ENCODE measurements around the gene KIAA0825.
"Not testable (repeated sequence)": the region's sequence is repeated elsewhere in the genome, so short reads cannot be mapped to it uniquely, and the experiment has no call there.

Gene KIAA0825

GRCh38 chr5:94240134-94240533 lies 378.3 kb downstream of the KIAA0825 start:
- DNase-seq: no peak

- no peak for DNase-seq
Measured at GRCh38 chr5:94239266-94239665, 379.1 kb downstream of the KIAA0825 start.

DNA sequence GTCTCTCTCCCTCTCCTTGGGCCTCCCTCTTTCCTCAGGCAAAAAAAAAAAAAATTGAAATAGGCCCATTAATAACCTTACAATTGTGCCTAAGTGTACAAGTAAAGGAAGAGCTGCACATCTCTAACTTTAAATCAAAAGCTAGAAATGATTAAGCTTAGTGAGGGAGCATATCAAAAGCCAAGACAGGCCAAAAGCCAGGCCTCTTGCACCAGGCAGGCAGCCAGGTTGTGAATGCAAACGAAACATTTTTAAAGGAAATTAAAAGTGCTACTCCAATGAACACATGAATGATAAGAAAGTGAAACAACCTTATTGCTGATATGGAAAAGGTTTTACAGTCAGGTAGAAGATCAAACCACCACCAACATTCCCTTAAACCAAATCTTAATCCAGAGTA lies 383.4 kb downstream of the KIAA0825 start:
- DNase-seq: no peak

GRCh38 chr5:94228791-94229190 lies 389.6 kb downstream of the KIAA0825 start:
- no peak for DNase-seq

DNA sequence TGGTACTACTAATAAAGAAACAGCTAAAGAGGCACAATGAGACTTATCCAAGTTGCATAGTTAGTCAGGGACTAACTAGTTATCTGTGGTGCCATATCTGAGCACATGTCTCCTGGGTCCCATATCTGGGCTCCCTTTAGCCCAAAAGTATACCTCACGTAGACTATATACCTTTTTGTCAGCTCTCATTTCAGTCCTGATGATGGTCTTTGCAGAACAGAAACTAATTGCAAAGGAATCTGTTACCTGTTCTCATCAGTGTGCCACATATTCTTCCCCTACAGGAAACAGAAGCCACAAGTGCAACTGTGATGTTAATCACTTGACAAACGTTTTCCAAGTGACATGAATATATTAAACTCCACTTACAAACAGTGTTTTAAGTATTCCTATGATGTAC lies 395.2 kb downstream of the KIAA0825 start:
- no peak for DNase-seq

DNA sequence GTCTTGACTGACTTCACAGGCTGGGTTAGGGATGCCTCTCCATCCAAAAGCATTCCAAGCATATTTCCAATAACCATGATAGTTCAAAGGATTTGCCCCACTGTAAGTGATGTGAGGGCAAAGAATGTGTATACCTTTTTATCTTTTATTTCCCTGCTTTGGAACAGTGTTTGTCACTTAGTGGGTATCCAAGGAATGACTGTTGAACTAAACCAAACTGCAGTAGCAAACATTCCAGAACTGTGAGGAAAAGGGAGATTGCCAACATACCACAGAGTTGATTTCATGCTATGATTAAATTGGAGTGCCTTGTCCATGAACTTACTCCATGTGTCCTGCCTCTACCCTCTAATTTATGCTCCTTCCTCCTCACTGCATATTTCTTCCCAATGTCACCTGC lies 400.0 kb downstream of the KIAA0825 start:
- no peak for DNase-seq

DNA sequence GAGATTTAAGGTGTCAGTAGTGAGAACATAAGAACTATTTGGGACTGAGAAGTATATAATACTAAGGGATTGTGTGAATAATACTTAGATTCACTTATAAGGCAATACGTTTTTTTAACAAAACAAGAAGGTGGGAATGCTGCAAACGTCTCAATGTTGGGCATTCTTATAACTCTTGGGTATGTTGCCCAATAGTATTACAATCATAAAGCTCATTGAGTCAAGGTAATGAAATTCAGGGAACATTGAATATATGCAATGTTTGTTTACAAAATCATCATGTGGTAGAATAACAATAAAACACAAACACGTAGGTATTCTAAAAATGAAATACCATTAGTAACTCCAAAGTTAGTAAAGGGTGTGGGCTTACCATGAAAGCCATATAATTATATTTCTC lies 400.7 kb downstream of the KIAA0825 start:
- DNase-seq: no peak

DNA sequence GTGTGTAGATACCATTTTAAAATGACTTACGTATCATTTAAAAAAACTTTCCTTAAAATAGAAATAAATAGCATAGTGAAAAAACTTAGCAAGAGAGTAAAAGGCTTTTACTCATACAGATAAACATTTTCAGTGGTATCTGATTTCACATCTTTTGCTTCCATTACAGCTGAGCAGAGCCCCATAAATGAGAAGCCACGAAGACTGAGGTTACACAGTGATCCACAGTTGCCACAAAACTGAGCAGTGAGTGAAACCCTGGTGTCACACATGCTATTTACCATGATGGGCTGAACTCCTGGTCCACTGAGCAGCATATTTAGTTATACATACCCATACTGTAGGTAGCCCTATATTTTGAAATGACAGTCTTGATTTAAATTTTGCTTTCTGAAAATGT lies 401.2 kb downstream of the KIAA0825 start:
- DNase-seq: no peak

GRCh38 chr5:94212476-94212875 lies 405.9 kb downstream of the KIAA0825 start:
- DNase-seq: no peak

DNA sequence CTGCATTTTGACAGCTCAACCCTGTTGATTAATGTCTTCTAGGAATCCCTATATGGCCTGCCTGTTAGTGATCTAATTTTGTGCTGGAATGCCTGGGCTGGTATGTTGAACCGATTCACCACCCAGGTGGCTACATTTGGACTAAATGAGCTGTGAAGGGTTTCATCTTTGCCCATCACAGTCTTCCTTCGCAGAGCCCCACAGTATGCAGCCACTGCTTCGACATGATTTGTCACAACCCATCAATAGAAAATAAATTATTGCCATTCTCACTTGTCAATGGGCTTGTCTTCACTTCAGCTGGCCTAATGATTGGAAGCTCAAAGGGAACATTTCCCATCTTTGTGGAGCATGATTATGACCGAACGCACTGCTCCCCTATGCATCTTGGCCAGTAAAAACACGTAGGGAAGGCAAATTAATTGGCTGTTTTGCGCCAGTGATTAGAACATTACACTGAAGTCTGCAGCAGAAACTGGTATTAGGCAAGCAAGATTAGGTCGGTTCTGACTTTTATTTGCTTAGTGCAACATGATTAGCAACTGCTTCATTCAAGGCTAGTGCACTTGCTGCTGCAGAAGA lies 408.5 kb downstream of the KIAA0825 start:
- DNase-seq: no peak

DNA sequence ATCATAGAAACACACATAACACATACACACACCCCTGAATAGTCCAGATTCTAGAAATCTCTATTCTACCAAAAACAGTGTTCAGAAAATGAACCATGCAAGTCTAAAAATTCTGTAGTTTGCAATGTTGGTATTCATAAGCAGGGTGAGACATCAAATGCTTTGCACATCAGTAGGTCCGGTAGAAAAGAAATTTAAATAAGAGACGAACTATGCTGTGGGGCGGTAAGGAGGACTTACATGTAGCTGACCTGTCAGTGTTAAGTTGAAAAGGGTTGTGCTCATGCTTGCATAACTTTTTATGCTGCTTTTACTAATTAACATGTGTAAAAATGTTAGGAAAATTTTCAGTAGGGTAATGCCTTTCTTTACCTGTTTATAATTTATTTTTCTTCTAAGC lies 409.1 kb downstream of the KIAA0825 start:
- DNase-seq: no peak

DNA sequence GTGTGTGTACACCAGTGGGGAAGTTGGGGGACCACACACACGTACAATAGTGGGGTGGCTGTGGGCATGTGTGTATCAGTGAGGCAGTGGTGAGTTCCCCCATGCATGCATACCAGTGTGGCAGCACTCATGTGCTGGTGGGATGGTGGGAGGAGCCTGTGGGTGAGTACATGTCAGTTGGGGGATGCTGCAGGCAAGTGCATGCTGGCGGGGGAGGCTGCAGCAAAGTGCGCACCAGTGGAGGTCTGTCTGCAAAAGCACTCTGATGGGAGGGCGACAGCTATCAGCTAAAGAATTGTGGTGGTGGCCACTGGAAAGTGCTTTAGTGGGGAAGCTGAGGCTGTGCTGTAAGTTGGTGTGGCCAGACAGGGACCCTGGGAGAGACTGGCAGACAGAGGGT lies 418.8 kb downstream of the KIAA0825 start:
- no peak for DNase-seq

- DNase-seq: no peak
Measured at GRCh38 chr5:94197970-94198369, 420.4 kb downstream of the KIAA0825 start.

GRCh38 chr5:94196953-94197352 lies 421.5 kb downstream of the KIAA0825 start:
- DNase-seq: no peak

DNA sequence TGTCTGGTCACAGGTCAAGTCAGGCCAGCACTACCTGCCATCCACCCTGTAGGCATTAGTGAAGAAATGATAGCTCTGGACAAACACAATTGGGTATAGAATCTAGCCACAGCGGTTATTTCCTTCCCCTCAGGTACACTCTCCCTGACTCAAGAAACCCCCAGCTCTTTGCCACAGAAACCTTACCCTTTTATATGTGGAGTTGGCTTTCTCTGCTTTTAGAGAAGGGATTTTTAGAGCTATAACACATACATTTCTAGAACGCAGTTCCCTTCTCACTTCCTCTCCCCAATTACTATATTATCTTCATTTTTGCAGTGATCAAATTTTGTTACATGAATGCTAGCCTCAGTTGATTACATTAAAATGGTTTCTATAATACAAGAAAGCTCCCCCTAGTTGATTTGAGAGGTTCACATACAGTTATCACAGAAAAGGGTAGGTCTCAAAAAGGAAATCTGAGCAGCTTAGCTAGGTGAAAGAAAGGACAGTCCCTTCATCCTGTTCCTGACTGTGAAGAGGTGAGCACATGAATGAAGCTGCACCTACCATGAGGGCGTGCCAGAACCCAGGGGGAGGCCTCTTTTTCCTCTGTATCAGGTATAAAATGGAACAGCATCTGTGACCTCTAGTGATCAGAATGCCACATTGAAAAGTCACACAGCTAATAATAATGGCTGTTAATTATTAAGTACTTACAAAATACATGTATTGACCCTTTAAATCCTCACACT lies 425.6 kb downstream of the KIAA0825 start:
- DNase-seq: no peak

- DNase-seq: no peak
Measured at GRCh38 chr5:94191604-94192003, 426.8 kb downstream of the KIAA0825 start.

GRCh38 chr5:94188725-94189124 lies 429.7 kb downstream of the KIAA0825 start:
- DNase-seq: no peak

GRCh38 chr5:94184870-94185269 lies 433.5 kb downstream of the KIAA0825 start:
- no peak for DNase-seq

GRCh38 chr5:94181895-94182294 lies 436.5 kb downstream of the KIAA0825 start:
- DNase-seq: no peak

GRCh38 chr5:94180761-94181160 lies 437.6 kb downstream of the KIAA0825 start:
- no peak for DNase-seq

DNA sequence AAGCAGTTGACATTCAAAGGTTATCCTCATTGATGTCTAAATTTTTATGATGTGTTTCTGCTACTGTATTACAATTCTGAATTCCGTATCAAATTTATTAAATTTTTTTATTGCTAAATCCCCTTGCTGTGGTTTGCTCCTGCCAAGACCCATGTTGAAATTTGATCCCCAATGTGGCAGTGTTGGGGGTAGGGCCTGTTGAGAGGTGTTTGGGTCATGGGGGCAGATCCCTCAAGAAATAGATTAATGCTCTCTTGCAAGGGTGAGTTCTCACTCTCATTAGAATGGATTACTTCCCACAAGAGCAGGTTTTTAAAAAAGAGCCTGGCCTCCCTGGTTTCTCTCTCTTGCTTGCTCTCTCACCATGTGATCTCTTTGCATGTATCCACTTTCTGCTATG lies 442.5 kb downstream of the KIAA0825 start:
- DNase-seq: no peak

DNA sequence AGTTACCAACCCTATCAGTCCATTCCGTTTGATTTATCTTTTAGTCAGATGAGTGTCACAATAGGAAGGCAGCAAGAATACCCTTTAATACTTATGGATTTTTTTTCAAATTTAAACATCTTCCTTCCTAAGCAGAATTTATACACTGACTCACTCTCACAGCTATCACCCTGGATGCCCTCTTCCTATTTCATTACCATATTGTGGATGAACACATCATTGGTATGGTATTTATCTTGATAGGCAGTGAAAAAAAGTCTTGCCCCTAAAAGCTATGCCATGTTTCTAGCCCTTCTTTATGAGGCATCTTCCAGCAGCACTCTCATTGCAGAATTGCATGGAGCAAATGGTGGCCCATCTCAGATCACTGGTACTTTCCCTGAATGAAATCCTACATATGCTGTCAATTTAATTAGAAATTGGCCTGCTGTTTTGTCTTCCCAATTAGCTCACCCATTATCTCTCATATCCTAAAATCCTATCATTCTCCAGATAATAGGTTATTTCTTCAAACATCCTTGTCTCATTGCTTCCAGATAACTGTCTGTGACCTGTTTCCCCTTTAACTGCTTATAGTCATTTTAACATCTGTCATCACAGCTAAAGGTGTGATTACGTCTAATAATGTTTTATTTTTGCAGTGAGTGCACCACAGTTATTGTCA lies 443.5 kb downstream of the KIAA0825 start:
- DNase-seq: no peak

DNA sequence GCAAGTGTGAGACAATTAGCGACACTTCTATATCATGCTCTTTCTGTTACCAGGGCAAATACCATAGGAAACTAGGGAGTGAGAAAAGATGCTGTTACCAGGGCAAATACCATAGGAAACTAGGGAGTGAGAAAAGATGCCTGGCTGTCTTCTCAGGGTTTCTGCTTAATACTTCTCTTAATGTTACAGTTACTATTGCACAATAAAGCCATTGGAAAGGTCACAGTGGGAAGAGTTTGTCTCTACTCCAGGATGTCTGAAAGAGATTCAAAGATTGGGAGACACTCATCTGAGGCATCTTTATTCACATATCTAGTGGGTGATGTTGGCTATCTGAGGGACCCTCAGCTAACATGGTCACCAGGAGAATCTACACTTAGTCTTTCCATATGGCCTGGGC lies 445.3 kb downstream of the KIAA0825 start:
- DNase-seq: no peak

- not testable (repeated sequence) for DNase-seq
Measured at GRCh38 chr5:94171070-94171469, 447.3 kb downstream of the KIAA0825 start.
